Liver (tissue), 9 donors: Measurements from ENCODE around the gene WDR45B. TPM values are rescaled to one million over a fixed set of nuclear protein-coding genes. Genes with fewer than 3 reads are reported as not detected.

Source experiments
- DNase-seq: peaks from one replicate; pipeline ENCODE4 v3.0.0-alpha.2; 2017; ENCODE audit warnings: low spot score
- H3K27ac ChIP-seq, 2 donors: one replicate each; pipeline ENCODE4 v1.7.0; 2013; ENCODE audit warnings: inconsistent platforms in 2 of 2, low read length in 2 of 2, control low read depth in 1 of 2, low read depth in 1 of 2, mild to moderate bottlenecking in 1 of 2
- H3K27me3 ChIP-seq, 4 donors: one replicate each; pipeline versions ENCODE4 v1.6.1 to v1.7.0; 2013; ENCODE audit warnings: low read length in 3 of 4, inconsistent platforms in 1 of 4, mild to moderate bottlenecking in 1 of 4, moderate library complexity in 1 of 4; ENCODE audit not compliant: control insufficient read depth in 4 of 4, insufficient read depth in 4 of 4
- H3K36me3 ChIP-seq, 4 donors: one replicate each; pipeline versions ENCODE4 v1.6.1 to v1.7.0; 2013; ENCODE audit warnings: low read length in 3 of 4, mild to moderate bottlenecking in 3 of 4, low read depth in 1 of 4, moderate library complexity in 1 of 4; ENCODE audit not compliant: control insufficient read depth in 4 of 4, insufficient read depth in 3 of 4
- H3K4me1 ChIP-seq, 4 donors: one replicate each; pipeline versions ENCODE4 v1.6.1 to v1.7.0; 2013; ENCODE audit warnings: low read length in 3 of 4, mild to moderate bottlenecking in 3 of 4, moderate library complexity in 1 of 4; ENCODE audit not compliant: control insufficient read depth in 4 of 4, insufficient read depth in 4 of 4
- H3K4me3 ChIP-seq, 3 donors: one replicate each; pipeline versions ENCODE4 v1.6.1 to v1.7.0; 2013; ENCODE audit warnings: low read length in 3 of 3, control low read depth in 1 of 3, low read depth in 1 of 3, mild to moderate bottlenecking in 1 of 3
- H3K9ac ChIP-seq, 2 donors: one replicate each; pipeline ENCODE4 v1.7.0; 2013; ENCODE audit warnings: low read length in 2 of 2, mild to moderate bottlenecking in 2 of 2, moderate library complexity in 2 of 2, control low read depth in 1 of 2, low read depth in 1 of 2
- H3K9me3 ChIP-seq, 4 donors: one replicate each; pipeline versions ENCODE4 v1.6.1 to v1.7.0; 2013; ENCODE audit warnings: low read length in 3 of 4; ENCODE audit not compliant: control insufficient read depth in 4 of 4
- ATF3 ChIP-seq: IDR thresholded peaks from 2 replicates; pipeline ENCODE4 v1.6.1; 2016; ENCODE audit warnings: antibody characterized with exemption
- CTCF ChIP-seq: fragments of 150-350 bp; IDR thresholded peaks from 2 replicates; pipeline ENCODE4 v1.5.1; 2017; ENCODE audit warnings: improper control_type of control experiment, low read depth, low read length; ENCODE audit not compliant: missing input control
- EGR1 ChIP-seq, 2 donors: IDR thresholded peaks; 2 replicates each; pipeline ENCODE4 v1.6.1; 2016 to 2018; ENCODE audit warnings: antibody characterized with exemption in 2 of 2, low read depth in 2 of 2
- FOXA1 ChIP-seq: IDR thresholded peaks from 2 replicates; pipeline ENCODE4 v1.6.1; 2016; ENCODE audit warnings: antibody characterized with exemption
- FOXA2 ChIP-seq: IDR thresholded peaks from 2 replicates; pipeline ENCODE4 v1.6.1; 2016; ENCODE audit warnings: antibody characterized with exemption
- GABPA ChIP-seq, 2 donors: IDR thresholded peaks in 1 of 2; conservative IDR thresholded peaks in 1 of 2; 2 replicates each; pipeline ENCODE4 v1.6.1; 2016; ENCODE audit warnings: antibody characterized with exemption in 2 of 2, mild to moderate bottlenecking in 1 of 2, moderate library complexity in 1 of 2
- HNF4A ChIP-seq, 2 donors: conservative IDR thresholded peaks; 2 replicates each; pipeline ENCODE4 v1.6.1; 2016; ENCODE audit warnings: antibody characterized with exemption in 2 of 2, mild to moderate bottlenecking in 2 of 2
- HNF4G ChIP-seq: IDR thresholded peaks from 2 replicates; pipeline ENCODE4 v1.6.1; 2016; ENCODE audit warnings: antibody characterized with exemption
- JUND ChIP-seq, 2 donors: IDR thresholded peaks; 2 replicates each; pipeline ENCODE4 v1.6.1; 2016; ENCODE audit warnings: antibody characterized with exemption in 2 of 2
- NR2F2 ChIP-seq: IDR thresholded peaks from 2 replicates; pipeline ENCODE4 v1.6.1; 2016; ENCODE audit warnings: antibody characterized with exemption
- RAD21 ChIP-seq, 2 donors: IDR thresholded peaks; 2 replicates each; pipeline ENCODE4 v1.6.1; 2016; ENCODE audit warnings: antibody characterized with exemption in 2 of 2, mild to moderate bottlenecking in 2 of 2
- REST ChIP-seq: IDR thresholded peaks from 2 replicates; pipeline ENCODE4 v1.6.1; 2016; ENCODE audit warnings: antibody characterized with exemption, mild to moderate bottlenecking
- RXRA ChIP-seq, 2 donors: IDR thresholded peaks; 2 replicates each; pipeline ENCODE4 v1.6.1; 2017 to 2018; ENCODE audit warnings: antibody characterized with exemption in 2 of 2, mild to moderate bottlenecking in 1 of 2
- SP1 ChIP-seq: IDR thresholded peaks from 2 replicates; pipeline ENCODE4 v1.6.1; 2018; ENCODE audit warnings: antibody characterized with exemption, mild to moderate bottlenecking
- TAF1 ChIP-seq: conservative IDR thresholded peaks from 2 replicates; pipeline ENCODE4 v1.6.1; 2016; ENCODE audit warnings: antibody characterized with exemption, mild to moderate bottlenecking
- YY1 ChIP-seq: IDR thresholded peaks from 2 replicates; pipeline ENCODE4 v1.6.1; 2016; ENCODE audit warnings: antibody characterized with exemption, mild to moderate bottlenecking
- ZBTB33 ChIP-seq: IDR thresholded peaks from 2 replicates; pipeline ENCODE4 v1.6.1; 2016; ENCODE audit warnings: antibody characterized with exemption
- WGBS: extraction: QIAGEN DNeasy Blood & Tissue Kit; methylation state at CpG from one replicate; pipeline ENCODE4 v1.1.7; 2013; 5-methylcytosine and 5-hydroxymethylcytosine counted together
- polyA plus RNA-seq, 2 donors: library from polyadenylated mRNA; stranded (reverse) in 1 of 2; unstranded in 1 of 2; fragments of 200-250 nt in 1 of 2; fragments of >200 nt in 1 of 2; fragmentation: Nextera tagmentation in 1 of 2; extraction: Ambion mirVana in 1 of 2; gene quantifications; one replicate each; pipeline versions ENCODE4 v1.2.1 to v1.2.3, GENCODE V29; 2013 to 2015
- total RNA-seq, 2 donors: library from RNA; depleted of rRNA; stranded (reverse); fragments of >200 nt; gene quantifications; one replicate each; pipeline ENCODE4 v1.2.3, GENCODE V29; 2014
- TF ChIP-seq, protein P1 (sequence below): IDR thresholded peaks from 2 replicates; pipeline ENCODE4 v1.6.1; 2016; ENCODE audit warnings: antibody characterized with exemption
- donor health status: healthy.
- donor health status: healthy.
- donor health status: healthy.
- donor health status: healthy.
- donor health status: healthy.

WDR45B gene
- total and polyA plus RNA-seq, 4 donors = 25.4 to 40.9 (median 29.2) TPM

DNA sequence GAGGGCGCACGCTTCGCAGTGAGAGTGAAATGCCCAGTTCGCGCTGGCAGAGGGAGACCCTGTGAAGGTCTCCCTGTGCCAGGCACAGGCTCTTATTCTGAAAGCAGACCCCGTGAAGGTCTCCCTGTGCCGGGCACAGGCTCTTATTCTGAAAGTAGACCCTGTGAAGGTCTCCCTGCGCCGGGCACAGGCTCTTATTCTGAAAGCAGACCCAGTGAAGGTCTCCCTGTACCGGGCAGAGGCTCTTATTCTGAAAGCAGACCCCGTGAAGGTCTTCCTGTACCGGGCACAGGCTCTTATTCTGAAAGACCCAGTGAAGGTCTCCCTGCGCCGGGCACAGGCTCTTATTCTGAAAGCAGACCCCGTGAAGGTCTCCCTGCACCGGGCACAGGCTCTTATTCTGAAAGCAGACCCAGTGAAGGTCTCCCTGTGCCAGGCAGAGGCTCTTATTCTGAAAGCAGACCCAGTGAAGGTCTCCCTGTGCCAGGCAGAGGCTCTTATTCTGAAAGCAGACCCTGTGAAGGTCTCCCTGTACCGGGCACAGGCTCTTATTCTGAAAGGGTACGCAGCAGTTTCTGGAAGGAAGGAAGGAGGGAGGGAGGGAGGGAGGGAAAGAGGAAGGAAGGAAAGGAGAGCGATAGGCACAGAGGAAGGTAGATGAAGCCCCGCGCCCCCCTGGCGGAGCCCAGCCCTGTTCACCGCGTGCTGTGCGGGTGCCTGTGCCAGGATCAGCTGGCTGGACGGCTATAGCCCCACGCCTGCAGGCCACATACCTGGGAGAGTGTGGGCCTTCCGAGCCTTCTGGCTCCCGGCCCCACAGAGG lies 55.3 kb downstream of the WDR45B start:
- Histone ChIP-seq H3K4me1 (peaks cover 7 to 20% (median 7%) of the 10 kb centered on the region in 4 donors), H3K36me3 (peaks cover 3 to 23% (median 11%) of the 10 kb centered on the region in 4 donors)

More for the DNA sequence above, 55.3 kb downstream of the WDR45B start:
- no peaks in the 10 kb centered on the region for H3K27me3 ChIP-seq
- peak overlapping the region; percentile 14 to 64 for H3K9ac ChIP-seq
- DNase-seq = no peak
- WGBS = 20% methylated on average over 29 of the region's 29 CpGs
- peak overlapping the region; percentile 65 to 70 for H3K27ac ChIP-seq
- no peak for TF ChIP-seq TAF1
- TF ChIP-seq GABPA (IDR thresholded peaks at IDR 0.05 in 1 of 2, conservative IDR thresholded peaks at IDR 0.05 in 1 of 2) = no peak
- no peak for TF ChIP-seq HNF4G
- no peak for TF ChIP-seq CTCF
- TF ChIP-seq EGR1 (IDR thresholded peaks at IDR 0.05; ENCODE audit: low read depth in 2 of 2) = peak in 1 of 2 donors; percentile 78
- no peak for TF ChIP-seq ZBTB33
- TF ChIP-seq RXRA (IDR thresholded peaks at IDR 0.05) = peak; percentile 8 to 27
- peak; percentile 65 for TF ChIP-seq SP1
- no peak for TF ChIP-seq RAD21 (IDR thresholded peaks at IDR 0.05)
- no peak for TF ChIP-seq FOXA1
- TF ChIP-seq NR2F2 = peak; percentile 73
- TF ChIP-seq JUND (IDR thresholded peaks at IDR 0.05) = no peak
- TF ChIP-seq FOXA2 = no peak
- no peak for TF ChIP-seq REST
- TF ChIP-seq HNF4A (conservative IDR thresholded peaks at IDR 0.05) = peak in 1 of 2 donors; percentile 20
- TF ChIP-seq ATF3 = no peak
- TF ChIP-seq, protein P1, sequence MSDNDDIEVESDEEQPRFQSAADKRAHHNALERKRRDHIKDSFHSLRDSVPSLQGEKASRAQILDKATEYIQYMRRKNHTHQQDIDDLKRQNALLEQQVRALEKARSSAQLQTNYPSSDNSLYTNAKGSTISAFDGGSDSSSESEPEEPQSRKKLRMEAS = no peak
- no peak for TF ChIP-seq YY1
- peak overlapping the region; percentile 47 to 67 (median 65) for H3K4me3 ChIP-seq
- H3K9me3 ChIP-seq = no peaks in the 10 kb centered on the region
